Vagina (tissue), 2 donors: ENCODE results near the gene PTPRN2. TPM values are rescaled to one million over a fixed set of nuclear protein-coding genes. Genes with fewer than 3 reads are reported as not detected.
"Not testable (repeated sequence)": the region's sequence is repeated elsewhere in the genome, so short reads cannot be mapped to it uniquely, and the experiment has no call there.

ENCODE experiments used
- DNase-seq, 2 donors: peaks; one replicate each; pipeline ENCODE4 v3.0.0-alpha.2; 2017; ENCODE audit errors: extremely low spot score in 2 of 2
- H3K27ac ChIP-seq: fragments of 200-600 bp; sonication (generic); one replicate; pipeline ENCODE4 v1.5.1; 2019
- H3K27me3 ChIP-seq: fragments of 200-600 bp; sonication (generic); one replicate; pipeline ENCODE4 v1.5.1; 2019
- H3K36me3 ChIP-seq, 2 donors: fragments of 200-600 bp; sonication (generic); one replicate each; pipeline ENCODE4 v1.5.1; 2017 to 2019
- H3K4me1 ChIP-seq: fragments of 200-600 bp; sonication (generic); one replicate; pipeline ENCODE4 v1.5.1; 2019
- H3K4me3 ChIP-seq, 2 donors: fragments of 200-600 bp; sonication (generic); 1 replicate in 1 of 2; 2 replicates in 1 of 2; pipeline ENCODE4 v1.5.1; 2016 to 2019
- H3K9me3 ChIP-seq: fragments of 200-600 bp; sonication (generic); one replicate; pipeline ENCODE4 v1.5.1; 2019
- CTCF ChIP-seq, 3 experiments: fragments of 450-650 bp in 2 of 3; fragments of 200-600 bp in 1 of 3; sonication (generic) in 1 of 3; IDR thresholded peaks; one replicate each; pipeline ENCODE4 v1.5.1; 2017 to 2019; ENCODE audit warnings: antibody characterized with exemption in 3 of 3, mild to moderate bottlenecking in 2 of 3, moderate library complexity in 2 of 3
- POLR2A ChIP-seq, 2 donors: fragments of 450-650 bp; IDR thresholded peaks; one replicate each; pipeline ENCODE4 v1.6.1; 2017; ENCODE audit warnings: antibody characterized with exemption in 2 of 2, mild to moderate bottlenecking in 2 of 2, moderate library complexity in 2 of 2
- POLR2AphosphoS5 ChIP-seq, 2 donors: sonication (generic); formaldehyde crosslinking; IDR thresholded peaks; one replicate each; pipeline ENCODE4 v1.9.0; 2017; ENCODE audit warnings: antibody characterized with exemption in 2 of 2, mild to moderate bottlenecking in 2 of 2, low read depth in 1 of 2; ENCODE audit not compliant: insufficient read depth in 1 of 2
- intact Hi-C: fragments of 100-400 bp; cut with DNase I; formaldehyde crosslinking; loops from one replicate; pipeline ENCODE4 v1.15.1; 2023
- total RNA-seq: library from RNA; depleted of rRNA; stranded (reverse); fragments of >200 nt; gene quantifications from one replicate; pipeline ENCODE4 v1.2.3, GENCODE V29; 2016

The PTPRN2 gene
- total RNA-seq, 1 donor from 2014 or later, result 7.4 TPM

GRCh38 chr7:158274996-158275395, 312.6 kb downstream of the PTPRN2 start:
- no peak for DNase-seq
- no peak for TF ChIP-seq POLR2AphosphoS5 (IDR thresholded peaks at IDR 0.05; ENCODE audit: insufficient read depth in 1 of 2, low read depth in 1 of 2)
- TF ChIP-seq POLR2A (IDR thresholded peaks at IDR 0.05), result no peak
- no peak for TF ChIP-seq CTCF (IDR thresholded peaks at IDR 0.05)

DNA sequence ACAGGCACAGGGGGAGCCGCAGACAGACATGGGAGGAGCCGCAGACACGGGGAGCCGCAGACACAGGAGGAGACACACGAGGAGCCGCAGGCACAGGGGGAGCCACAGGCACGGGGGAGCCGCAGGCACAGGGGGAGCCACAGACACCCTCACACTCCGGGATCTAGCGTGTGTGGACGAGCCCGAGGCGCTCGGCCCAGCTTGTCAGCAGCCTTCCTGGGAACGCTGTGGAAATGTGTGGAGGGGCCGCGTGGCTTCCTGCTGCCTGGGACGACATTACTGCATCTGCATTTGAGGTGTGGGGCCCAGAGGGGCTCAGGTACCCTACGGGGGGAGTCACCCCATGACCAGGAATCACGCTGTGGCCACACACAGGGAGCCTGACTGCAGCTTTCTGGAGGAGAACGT, 313.2 kb downstream of the PTPRN2 start:
- H3K27ac ChIP-seq, result no peak overlapping the region
- intact Hi-C loops, result no loop called here
- H3K4me1 ChIP-seq, result no peaks in the 10 kb centered on the region
- H3K36me3 ChIP-seq, result no peaks in the 10 kb centered on the region
- TF ChIP-seq CTCF (IDR thresholded peaks at IDR 0.05), result no peak
- no peak for TF ChIP-seq POLR2A (IDR thresholded peaks at IDR 0.05)
- TF ChIP-seq POLR2AphosphoS5 (IDR thresholded peaks at IDR 0.05; ENCODE audit: insufficient read depth in 1 of 2, low read depth in 1 of 2), result no peak
- H3K9me3 ChIP-seq, result no peaks in the 10 kb centered on the region
- no peaks in the 10 kb centered on the region for H3K27me3 ChIP-seq
- no peak overlapping the region for H3K4me3 ChIP-seq
- no peak for DNase-seq

More at GRCh38 chr7:158274996-158275395, 312.6 kb downstream of the PTPRN2 start:
- Histone ChIP-seq H3K36me3 (no peaks in the 10 kb centered on the region), H3K9me3 (no peaks in the 10 kb centered on the region), H3K4me3 (no peak overlapping the region), H3K27ac (no peak overlapping the region), H3K4me1 (no peaks in the 10 kb centered on the region), H3K27me3 (no peaks in the 10 kb centered on the region)
- intact Hi-C loops, result no loop called here

GRCh38 chr7:158273756-158274342, 313.8 kb downstream of the PTPRN2 start:
- H3K27ac ChIP-seq, intact Hi-C loops, H3K27me3 ChIP-seq, DNase-seq, H3K36me3 ChIP-seq, H3K4me1 ChIP-seq, H3K9me3 ChIP-seq, H3K4me3 ChIP-seq: not testable (repeated sequence)

DNA sequence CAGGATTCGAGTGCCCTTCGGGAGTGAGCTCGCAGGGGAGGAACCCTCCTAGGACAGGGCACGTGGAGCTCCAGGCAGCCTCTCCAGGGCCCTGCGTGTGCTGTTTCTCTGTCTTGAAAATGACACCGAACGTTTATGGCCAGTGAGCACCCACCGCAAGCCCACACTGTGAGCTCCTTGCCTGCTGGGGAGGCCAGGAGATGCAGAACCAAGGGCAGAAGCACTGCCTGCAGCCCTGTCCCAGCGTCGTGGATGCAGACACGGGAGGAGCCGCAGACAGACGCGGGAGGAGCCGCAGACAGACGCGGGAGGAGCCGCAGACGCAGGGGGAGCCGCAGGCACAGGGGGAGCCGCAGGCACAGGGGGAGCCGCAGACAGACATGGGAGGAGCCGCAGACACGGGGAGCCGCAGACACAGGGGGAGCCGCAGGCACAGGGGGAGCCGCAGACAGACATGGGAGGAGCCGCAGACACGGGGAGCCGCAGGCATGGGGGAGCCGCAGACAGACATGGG, 314.4 kb downstream of the PTPRN2 start:
- DNase-seq, result no peak
- Histone ChIP-seq H3K27ac (no peak overlapping the region), H3K36me3 (no peaks in the 10 kb centered on the region), H3K27me3 (no peaks in the 10 kb centered on the region), H3K9me3 (no peaks in the 10 kb centered on the region), H3K4me1 (no peaks in the 10 kb centered on the region), H3K4me3 (no peak overlapping the region)
- no peak for TF ChIP-seq CTCF (IDR thresholded peaks at IDR 0.05)
- TF ChIP-seq POLR2A (IDR thresholded peaks at IDR 0.05), result no peak
- TF ChIP-seq POLR2AphosphoS5 (IDR thresholded peaks at IDR 0.05; ENCODE audit: insufficient read depth in 1 of 2, low read depth in 1 of 2), result no peak
- intact Hi-C loops, result no loop called here

GRCh38 chr7:158272509-158273137, 315.0 kb downstream of the PTPRN2 start:
- intact Hi-C loops, result no loop called here
- Histone ChIP-seq H3K36me3 (no peaks in the 10 kb centered on the region), H3K4me1 (no peaks in the 10 kb centered on the region), H3K9me3 (no peaks in the 10 kb centered on the region), H3K4me3 (no peak overlapping the region), H3K27ac (no peak overlapping the region), H3K27me3 (no peaks in the 10 kb centered on the region)
- no peak for TF ChIP-seq CTCF (IDR thresholded peaks at IDR 0.05)
- no peak for TF ChIP-seq POLR2AphosphoS5 (IDR thresholded peaks at IDR 0.05; ENCODE audit: insufficient read depth in 1 of 2, low read depth in 1 of 2)
- TF ChIP-seq POLR2A (IDR thresholded peaks at IDR 0.05), result no peak
- no peak for DNase-seq
